ENCODE measurements around the gene HM13. TPM values are rescaled to one million over a fixed set of nuclear protein-coding genes. Genes with fewer than 3 reads are reported as not detected.

The HM13 gene
- total RNA-seq, 2 donors from 2014 or later = 71.6 to 76.7 TPM

DNA sequence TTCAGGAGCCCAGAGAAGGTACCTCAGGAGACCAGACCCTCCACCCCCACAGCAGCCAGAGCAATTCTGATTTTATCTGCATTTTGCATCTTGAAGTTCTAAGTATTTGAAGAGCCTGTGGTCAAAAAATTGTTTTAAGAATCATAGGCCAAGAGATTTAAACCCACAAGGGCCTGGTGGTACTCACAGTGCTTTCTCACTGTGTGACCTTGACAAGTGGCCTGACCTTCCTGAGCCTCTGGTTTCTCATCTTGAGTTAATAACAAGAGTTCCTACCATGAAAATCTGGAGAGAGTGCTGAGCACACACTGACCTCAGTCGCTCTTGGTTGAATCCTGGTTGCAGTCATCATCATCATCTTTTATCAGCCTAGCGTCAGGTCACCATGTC is 45.5 kb downstream of the HM13 start:
- DNase-seq (ENCODE audit: low spot score) (no peak), ATAC-seq (ENCODE audit: insufficient number of reproducible peaks, low FRiP score, low read depth) (no peak)
- no peaks in the 10 kb centered on the region for H3K27me3 ChIP-seq (replicated peaks; ENCODE audit: insufficient read depth)
- H3K4me1 ChIP-seq (ENCODE audit: control insufficient read depth in 1 of 2, low read depth in 2 of 2) = peaks cover 4 to 29% of the 10 kb centered on the region in 2 donors
- peaks cover 24% of the 10 kb centered on the region for H3K36me3 ChIP-seq
- TF ChIP-seq, protein P1, sequence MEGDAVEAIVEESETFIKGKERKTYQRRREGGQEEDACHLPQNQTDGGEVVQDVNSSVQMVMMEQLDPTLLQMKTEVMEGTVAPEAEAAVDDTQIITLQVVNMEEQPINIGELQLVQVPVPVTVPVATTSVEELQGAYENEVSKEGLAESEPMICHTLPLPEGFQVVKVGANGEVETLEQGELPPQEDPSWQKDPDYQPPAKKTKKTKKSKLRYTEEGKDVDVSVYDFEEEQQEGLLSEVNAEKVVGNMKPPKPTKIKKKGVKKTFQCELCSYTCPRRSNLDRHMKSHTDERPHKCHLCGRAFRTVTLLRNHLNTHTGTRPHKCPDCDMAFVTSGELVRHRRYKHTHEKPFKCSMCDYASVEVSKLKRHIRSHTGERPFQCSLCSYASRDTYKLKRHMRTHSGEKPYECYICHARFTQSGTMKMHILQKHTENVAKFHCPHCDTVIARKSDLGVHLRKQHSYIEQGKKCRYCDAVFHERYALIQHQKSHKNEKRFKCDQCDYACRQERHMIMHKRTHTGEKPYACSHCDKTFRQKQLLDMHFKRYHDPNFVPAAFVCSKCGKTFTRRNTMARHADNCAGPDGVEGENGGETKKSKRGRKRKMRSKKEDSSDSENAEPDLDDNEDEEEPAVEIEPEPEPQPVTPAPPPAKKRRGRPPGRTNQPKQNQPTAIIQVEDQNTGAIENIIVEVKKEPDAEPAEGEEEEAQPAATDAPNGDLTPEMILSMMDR (IDR thresholded peaks at IDR 0.05) = no peak
- no peak overlapping the region for H3K4me3 ChIP-seq
- no peaks in the 10 kb centered on the region for H3K9me3 ChIP-seq
- peak overlapping the region; percentile 83 to 87 for H3K27ac ChIP-seq

DNA sequence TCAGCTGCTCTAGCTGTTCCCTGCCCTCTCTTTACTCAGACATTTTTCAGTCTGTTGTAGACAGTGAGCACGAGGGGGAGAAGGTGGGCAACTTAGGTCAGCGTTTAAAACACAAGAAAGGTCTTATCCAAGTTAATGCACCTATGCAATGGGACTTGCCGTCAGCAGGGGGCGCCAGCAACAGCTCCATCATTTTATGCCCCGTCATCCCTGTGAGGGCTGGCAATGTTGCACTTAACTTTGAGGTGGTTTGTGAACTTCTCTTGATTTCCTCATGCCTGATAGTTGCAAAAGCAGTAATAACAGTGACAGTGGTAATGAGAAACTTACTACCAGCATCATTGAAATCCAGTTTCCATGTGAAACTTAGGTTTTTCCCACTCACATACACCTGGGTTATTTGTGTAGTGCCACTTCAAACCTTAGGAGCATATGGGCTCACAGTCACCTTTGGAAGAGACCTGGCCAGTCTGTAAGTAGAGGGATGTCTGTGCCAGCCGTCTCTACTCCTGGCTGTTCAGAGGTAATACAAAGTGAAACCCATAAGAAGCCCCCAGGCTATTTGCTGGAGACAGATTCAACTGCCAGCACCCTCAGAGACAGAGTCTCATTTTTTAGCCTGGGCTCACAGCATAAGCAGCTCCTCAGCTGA is 46.0 kb downstream of the HM13 start:
- Histone ChIP-seq H3K4me3 (no peak overlapping the region), H3K4me1 (ENCODE audit: control insufficient read depth in 1 of 2, low read depth in 2 of 2) (peaks cover 4 to 29% of the 10 kb centered on the region in 2 donors), H3K9me3 (no peaks in the 10 kb centered on the region), H3K36me3 (peaks cover 19% of the 10 kb centered on the region), H3K27me3 (replicated peaks; ENCODE audit: insufficient read depth) (no peaks in the 10 kb centered on the region), H3K27ac (peak overlapping the region; percentile 83 to 87)
- TF ChIP-seq, protein P1 (IDR thresholded peaks at IDR 0.05) = peak; percentile 84
- DNase-seq (ENCODE audit: low spot score) (no peak), ATAC-seq (ENCODE audit: insufficient number of reproducible peaks, low FRiP score, low read depth) (peak; percentile 64)

DNA sequence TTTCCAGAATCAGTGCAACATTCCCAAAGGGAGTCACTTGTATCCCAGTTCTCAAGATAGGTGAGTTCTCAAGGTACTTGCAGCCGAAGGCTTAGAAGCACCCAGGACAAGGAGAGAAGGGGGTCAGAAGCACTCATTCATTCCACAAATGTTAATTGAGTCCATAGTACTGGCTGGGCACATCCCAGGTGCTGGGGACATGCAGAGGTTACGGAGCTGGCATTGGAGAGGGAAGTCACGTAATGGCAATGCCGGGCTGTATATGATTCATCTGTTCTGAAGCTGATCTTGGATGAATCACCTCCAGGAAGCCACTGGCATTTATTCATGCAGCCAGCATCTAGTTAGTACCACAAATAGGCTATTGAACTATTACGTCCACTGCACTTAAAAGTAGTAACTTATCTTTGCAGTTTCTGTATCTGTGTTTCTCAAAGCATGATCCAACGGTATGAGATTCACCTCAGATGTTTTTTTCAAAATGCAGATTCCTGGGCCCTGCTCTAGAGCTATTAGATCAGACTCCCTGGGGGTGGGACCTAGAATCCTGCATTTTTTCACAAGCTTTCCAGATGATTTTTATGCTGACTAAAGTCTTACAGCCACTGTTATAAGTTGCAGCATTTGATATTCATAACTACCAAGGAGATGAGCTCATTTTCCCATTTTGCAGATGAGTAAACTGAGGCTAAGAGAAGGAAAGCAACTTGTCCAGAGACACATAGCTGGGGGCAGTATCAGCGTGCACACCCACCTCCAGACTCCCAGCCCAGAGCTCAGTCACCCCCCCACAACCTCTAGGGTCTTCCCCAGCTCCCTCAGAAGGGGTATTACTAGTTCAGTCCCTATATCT is 46.7 kb downstream of the HM13 start:
- TF ChIP-seq, protein P1 (IDR thresholded peaks at IDR 0.05) = no peak
- peaks cover 16% of the 10 kb centered on the region for H3K36me3 ChIP-seq

DNA sequence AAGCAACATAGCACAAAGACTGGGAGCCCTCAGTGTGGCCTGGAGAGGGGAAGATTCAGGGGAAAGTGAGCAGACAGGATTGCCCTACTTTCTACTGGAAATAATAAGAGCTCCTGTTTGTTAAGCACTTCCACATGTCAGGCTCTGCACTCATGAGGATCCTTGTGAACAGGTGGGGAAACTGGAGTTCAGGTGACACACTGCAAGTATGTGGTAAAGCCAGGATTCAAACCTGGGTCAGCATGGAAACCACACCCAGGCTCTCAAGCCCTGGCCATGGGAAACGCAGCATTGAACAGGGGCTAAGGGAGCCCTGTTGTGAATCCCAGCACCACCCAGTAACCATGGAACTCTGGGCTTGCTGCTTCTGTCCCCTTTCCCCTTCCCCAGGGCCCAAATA is 48.0 kb downstream of the HM13 start:
- no peak for DNase-seq (ENCODE audit: low spot score)
- Histone ChIP-seq H3K4me3 (no peak overlapping the region), H3K27me3 (replicated peaks; ENCODE audit: insufficient read depth) (no peaks in the 10 kb centered on the region), H3K9me3 (no peaks in the 10 kb centered on the region), H3K27ac (peak overlapping the region in 1 of 2 donors; percentile 87), H3K36me3 (peaks cover 19% of the 10 kb centered on the region), H3K4me1 (ENCODE audit: control insufficient read depth in 1 of 2, low read depth in 2 of 2) (peaks cover 4 to 29% of the 10 kb centered on the region in 2 donors)
- TF ChIP-seq, protein P1 (IDR thresholded peaks at IDR 0.05) = no peak
- ATAC-seq (ENCODE audit: insufficient number of reproducible peaks, low FRiP score, low read depth) = no peak

More for the DNA sequence above, 46.7 kb downstream of the HM13 start:
- ATAC-seq (ENCODE audit: insufficient number of reproducible peaks, low FRiP score, low read depth) (peak; percentile 70), DNase-seq (ENCODE audit: low spot score) (peak; percentile 61)
- peaks cover 4 to 29% of the 10 kb centered on the region in 2 donors for H3K4me1 ChIP-seq (ENCODE audit: control insufficient read depth in 1 of 2, low read depth in 2 of 2)
- H3K9me3 ChIP-seq = no peaks in the 10 kb centered on the region
- no peaks in the 10 kb centered on the region for H3K27me3 ChIP-seq (replicated peaks; ENCODE audit: insufficient read depth)
- no peak overlapping the region for H3K4me3 ChIP-seq
- peak overlapping the region; percentile 83 to 87 for H3K27ac ChIP-seq

DNA sequence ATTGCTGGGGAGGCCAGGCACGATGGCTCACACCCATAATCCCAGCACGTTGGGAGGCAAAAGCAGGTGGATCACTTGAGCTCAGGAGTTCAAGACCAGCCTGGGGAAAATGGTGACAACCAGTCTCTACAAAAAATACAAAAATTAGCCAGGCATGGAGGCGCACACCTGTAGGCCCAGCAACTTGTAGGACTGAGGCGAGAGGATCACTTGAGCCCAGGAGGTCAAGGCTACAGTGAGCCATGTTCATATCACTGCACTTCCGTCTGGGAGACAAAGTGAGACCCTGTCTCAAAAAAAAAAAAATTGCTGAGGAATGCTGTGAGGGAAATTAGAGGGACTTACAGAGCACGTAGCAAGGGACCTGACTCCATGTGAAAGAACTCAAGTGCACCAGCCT is 50.0 kb downstream of the HM13 start:
- H3K4me1 ChIP-seq (ENCODE audit: control insufficient read depth in 1 of 2, low read depth in 2 of 2) = peaks cover 4 to 43% of the 10 kb centered on the region in 2 donors
- H3K36me3 ChIP-seq = peaks cover 19% of the 10 kb centered on the region
- no peak overlapping the region for H3K27ac ChIP-seq
- H3K4me3 ChIP-seq = no peak overlapping the region
- DNase-seq (ENCODE audit: low spot score) (no peak), ATAC-seq (ENCODE audit: insufficient number of reproducible peaks, low FRiP score, low read depth) (no peak)
- TF ChIP-seq, protein P1 (IDR thresholded peaks at IDR 0.05) = no peak
- no peaks in the 10 kb centered on the region for H3K9me3 ChIP-seq
- H3K27me3 ChIP-seq (replicated peaks; ENCODE audit: insufficient read depth) = no peaks in the 10 kb centered on the region

All from thoracic aorta (tissue), 2 donors.